AG09309 (cell line): Measurements from ENCODE around the gene KCNG4.

Experiments used
- DNase-seq: peaks from one replicate; pipeline ENCODE4 v3.0.0-alpha.2; 2010; ENCODE audit warnings: low read depth
- H3K4me3 ChIP-seq: 2 replicates; pipeline ENCODE4 v1.5.1; 2011; ENCODE audit warnings: mild to moderate bottlenecking, low read depth, low read length, moderate library complexity; ENCODE audit not compliant: control insufficient read depth
- CTCF ChIP-seq: IDR thresholded peaks from 2 replicates; pipeline ENCODE4 v1.5.1; 2011; ENCODE audit warnings: mild to moderate bottlenecking, low read depth, low read length, inconsistent platforms; ENCODE audit not compliant: insufficient read depth, control insufficient read depth; ENCODE audit errors: missing control alignments

The KCNG4 gene

GRCh38 chr16:84267380-84267779, 27.6 kb upstream of the KCNG4 start:
- TF ChIP-seq CTCF, result no peak
- no peak for DNase-seq

GRCh38 chr16:84266451-84266850, 26.6 kb upstream of the KCNG4 start:
- H3K4me3 ChIP-seq, result no peak overlapping the region
- no peak for TF ChIP-seq CTCF

More at GRCh38 chr16:84267380-84267779, 27.6 kb upstream of the KCNG4 start:
- no peak overlapping the region for H3K4me3 ChIP-seq

GRCh38 chr16:84262939-84263338, 23.1 kb upstream of the KCNG4 start:
- H3K4me3 ChIP-seq, result no peak overlapping the region
- no peak for TF ChIP-seq CTCF
- DNase-seq, result no peak

More at GRCh38 chr16:84266451-84266850, 26.6 kb upstream of the KCNG4 start:
- DNase-seq, result no peak

GRCh38 chr16:84262031-84262430, 22.2 kb upstream of the KCNG4 start:
- no peak overlapping the region for H3K4me3 ChIP-seq
- no peak for TF ChIP-seq CTCF
- DNase-seq, result no peak

GRCh38 chr16:84260766-84261554, 21.1 kb upstream of the KCNG4 start:
- no peak overlapping the region for H3K4me3 ChIP-seq
- DNase-seq, result no peak
- no peak for TF ChIP-seq CTCF

GRCh38 chr16:84259691-84260090, 19.9 kb upstream of the KCNG4 start:
- H3K4me3 ChIP-seq, result no peak overlapping the region
- TF ChIP-seq CTCF, result no peak
- DNase-seq, result no peak
